Muscle of leg (tissue), 11 donors: ENCODE data around the gene IREB2. TPM values are rescaled to one million over a fixed set of nuclear protein-coding genes. Genes with fewer than 3 reads are reported as not detected.

Experiments
- DNase-seq: peaks from one replicate; pipeline ENCODE4 v3.0.0; 2013
- H3K27ac ChIP-seq: one replicate; pipeline ENCODE4 v1.5.1; 2013; ENCODE audit warnings: mild to moderate bottlenecking, low read length, control low read depth
- H3K27me3 ChIP-seq: one replicate; pipeline ENCODE4 v1.6.1; 2013; ENCODE audit warnings: low read length; ENCODE audit not compliant: control insufficient read depth, insufficient read depth
- H3K36me3 ChIP-seq: one replicate; pipeline ENCODE4 v1.6.1; 2013; ENCODE audit warnings: low read length; ENCODE audit not compliant: control insufficient read depth, insufficient read depth
- H3K4me1 ChIP-seq: one replicate; pipeline ENCODE4 v1.6.1; 2013; ENCODE audit warnings: low read length; ENCODE audit not compliant: control insufficient read depth, insufficient read depth
- H3K4me3 ChIP-seq: one replicate; pipeline ENCODE4 v1.5.1; 2013; ENCODE audit warnings: low read length, control low read depth
- H3K9me3 ChIP-seq: replicated peaks from 2 replicates; pipeline ENCODE4 v1.6.1; 2013; ENCODE audit warnings: low read depth, low read length; ENCODE audit not compliant: control insufficient read depth
- WGBS: methylation state at CpG from one replicate; pipeline ENCODE4 v1.1.5; 2013; ENCODE audit warnings: missing lambda C conversion rate; ENCODE audit not compliant: insufficient coverage; 5-methylcytosine and 5-hydroxymethylcytosine counted together
- polyA plus RNA-seq, 8 donors: library from polyadenylated mRNA; unstranded; fragments of 120-200 nt; gene quantifications; one replicate each; pipeline versions ENCODE4 v1.2.1 to v1.2.3, GENCODE V29; 2013; ENCODE audit warnings: inconsistent platforms in 1 of 8, low replicate concordance in 1 of 8; ENCODE audit not compliant: insufficient read length in 8 of 8, insufficient read depth in 1 of 8
- total RNA-seq: library from RNA; stranded (reverse); fragments of 120-200 nt; gene quantifications from one replicate; pipeline ENCODE4 v1.2.4, GENCODE V29; 2013

The IREB2 gene
- total and polyA plus RNA-seq, 9 donors, result 28.4 to 44.0 (median 37.7) TPM

- Histone ChIP-seq H3K27me3 (no peaks in the 10 kb centered on the region), H3K27ac (no peak overlapping the region), H3K4me3 (no peak overlapping the region), H3K4me1 (no peaks in the 10 kb centered on the region), H3K36me3 (peaks cover 39% of the 10 kb centered on the region), H3K9me3 (no peaks in the 10 kb centered on the region)
- no peak for DNase-seq
- WGBS, result no CpG with 5 or more reads among the region's 3 CpGs
Measured at GRCh38 chr15:78446551-78446950, 8.5 kb downstream of the IREB2 start.

DNA sequence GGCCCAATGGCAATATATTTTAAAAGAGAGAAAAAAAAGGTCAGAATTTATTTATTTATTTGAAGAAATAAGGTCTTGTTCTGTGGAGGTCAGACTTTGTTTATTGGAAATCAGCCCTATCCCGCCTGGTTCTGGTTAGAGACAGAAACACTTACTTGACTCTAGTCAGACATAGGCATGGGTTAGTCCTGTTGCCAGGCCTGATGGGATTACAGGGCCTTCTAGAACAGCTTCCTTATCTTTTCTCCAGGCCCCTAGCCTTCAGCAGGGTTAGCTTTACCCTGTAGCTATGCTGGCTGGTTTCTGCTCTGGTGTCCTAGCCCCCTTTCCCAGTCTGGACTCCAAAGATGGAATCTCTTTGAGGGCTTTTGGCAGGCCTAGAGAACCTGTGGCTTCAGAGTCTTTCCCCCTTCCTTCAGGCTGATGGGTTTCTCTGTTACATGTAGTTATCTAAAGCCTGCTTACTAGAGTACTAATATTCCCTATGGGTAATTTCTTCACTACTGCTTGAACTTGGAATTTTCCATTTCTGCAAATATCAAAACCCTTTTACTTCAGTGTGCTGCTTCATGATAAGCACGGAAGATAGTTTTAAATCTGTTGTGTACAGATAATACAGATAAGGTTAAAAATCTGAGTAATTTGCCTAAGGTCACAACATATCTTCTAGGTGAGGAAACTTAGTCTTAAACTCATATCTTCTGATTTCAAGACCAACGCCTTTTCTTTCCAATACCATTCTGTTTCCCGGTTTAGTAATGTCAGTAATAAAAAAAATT is 10.6 kb downstream of the IREB2 start:
- 83% methylated on average over 1 of the region's 4 CpGs for WGBS
- Histone ChIP-seq H3K4me3 (no peak overlapping the region), H3K4me1 (no peaks in the 10 kb centered on the region), H3K36me3 (peaks cover 33% of the 10 kb centered on the region), H3K27me3 (no peaks in the 10 kb centered on the region), H3K27ac (no peak overlapping the region), H3K9me3 (no peaks in the 10 kb centered on the region)
- no peak for DNase-seq

DNA sequence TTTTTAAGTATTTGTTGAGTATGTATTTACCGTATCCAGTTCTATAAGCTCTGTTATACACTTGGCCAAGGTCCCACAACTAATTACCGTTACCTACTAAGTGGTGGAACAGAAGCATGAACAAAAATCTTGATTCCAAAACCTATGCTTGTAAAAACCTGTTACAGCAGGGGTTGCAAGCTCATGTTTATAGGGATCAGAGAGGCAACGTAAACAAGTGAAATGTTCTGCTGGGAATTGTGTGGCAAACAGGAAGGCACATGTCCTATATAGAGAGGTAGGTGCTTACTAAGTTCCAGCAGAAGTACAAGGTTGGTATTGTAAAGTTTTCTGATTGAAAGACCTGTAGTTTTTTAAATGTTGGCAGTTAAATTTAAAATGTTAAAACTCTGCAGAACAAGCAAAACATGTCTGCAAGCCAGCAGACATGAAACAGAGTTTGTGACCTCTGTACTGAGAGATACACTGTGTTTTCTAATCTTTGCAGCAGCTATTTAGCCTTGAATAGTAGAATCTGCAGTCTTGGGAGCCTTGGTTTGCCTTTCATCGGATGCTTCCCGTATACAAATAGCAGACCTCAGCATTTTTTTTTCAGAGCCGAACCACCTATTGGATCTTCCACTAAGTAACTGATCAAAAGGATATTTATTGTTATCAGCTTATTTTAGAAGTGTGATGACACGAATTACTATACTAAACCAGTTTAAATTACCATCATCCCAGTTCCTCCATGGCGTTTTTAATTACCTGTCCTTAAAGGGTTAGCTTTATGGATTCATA is 11.4 kb downstream of the IREB2 start:
- 80% methylated on average over 1 of the region's 8 CpGs for WGBS
- Histone ChIP-seq H3K27ac (no peak overlapping the region), H3K4me3 (no peak overlapping the region), H3K4me1 (no peaks in the 10 kb centered on the region), H3K9me3 (no peaks in the 10 kb centered on the region), H3K27me3 (no peaks in the 10 kb centered on the region), H3K36me3 (peaks cover 29% of the 10 kb centered on the region)
- no peak for DNase-seq

DNA sequence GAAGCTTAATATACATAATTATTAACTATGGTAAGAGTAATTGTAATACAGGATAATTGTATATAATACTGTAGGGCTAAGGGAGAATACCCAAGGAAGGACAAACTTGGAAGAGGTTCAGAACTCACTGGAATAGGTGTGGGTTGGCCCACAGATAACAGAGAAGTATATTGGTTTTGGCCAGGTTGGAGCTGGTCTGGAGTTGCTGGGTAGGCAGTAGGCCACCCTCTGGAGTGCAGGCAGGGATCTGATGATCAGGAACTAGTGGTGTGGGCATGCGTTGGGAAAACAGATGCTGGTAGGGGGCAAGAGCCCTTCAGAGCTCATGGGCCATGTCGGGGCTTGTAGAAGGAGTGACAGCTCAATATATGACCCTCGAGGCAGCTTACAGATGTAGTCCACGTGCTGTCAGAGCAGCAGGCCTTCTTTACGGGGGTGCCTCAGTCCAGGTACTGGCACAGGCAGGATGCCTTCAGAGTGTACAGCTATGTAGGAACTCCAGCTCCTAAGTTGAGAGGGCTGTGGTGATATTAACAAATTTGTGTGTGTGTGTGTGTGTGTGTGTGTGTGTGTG is 12.4 kb downstream of the IREB2 start:
- Histone ChIP-seq H3K27ac (no peak overlapping the region), H3K27me3 (no peaks in the 10 kb centered on the region), H3K4me3 (no peak overlapping the region), H3K4me1 (peaks cover 4% of the 10 kb centered on the region), H3K36me3 (peaks cover 24% of the 10 kb centered on the region), H3K9me3 (no peaks in the 10 kb centered on the region)
- DNase-seq, result no peak
- WGBS, result 72% methylated on average over 5 of the region's 5 CpGs

DNA sequence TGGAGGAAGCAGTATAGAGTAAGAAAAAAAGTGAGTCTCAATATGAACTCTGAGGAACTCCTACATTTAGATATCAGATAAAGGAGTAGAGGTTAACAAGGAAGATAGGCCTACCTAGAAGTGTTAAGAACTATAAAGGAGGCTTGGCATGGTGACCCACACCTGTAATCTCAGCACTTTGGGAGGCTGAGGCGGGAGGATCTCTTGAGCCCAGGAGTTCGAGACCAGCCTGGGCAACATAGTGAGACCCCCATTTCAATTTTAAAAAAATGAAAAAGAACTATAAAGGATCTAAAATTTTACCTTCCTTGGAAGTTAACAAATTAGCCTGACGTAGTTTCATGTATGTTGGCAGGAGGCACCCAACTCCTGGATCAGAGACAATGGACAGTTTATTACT is 14.5 kb downstream of the IREB2 start:
- no peak for DNase-seq
- H3K4me3 ChIP-seq, result no peak overlapping the region
- WGBS, result no CpG with 5 or more reads among the region's 3 CpGs
- H3K36me3 ChIP-seq, result peaks cover 10% of the 10 kb centered on the region
- H3K27ac ChIP-seq, result no peak overlapping the region
- no peaks in the 10 kb centered on the region for H3K27me3 ChIP-seq
- H3K9me3 ChIP-seq, result no peaks in the 10 kb centered on the region
- H3K4me1 ChIP-seq, result peaks cover 7% of the 10 kb centered on the region

DNA sequence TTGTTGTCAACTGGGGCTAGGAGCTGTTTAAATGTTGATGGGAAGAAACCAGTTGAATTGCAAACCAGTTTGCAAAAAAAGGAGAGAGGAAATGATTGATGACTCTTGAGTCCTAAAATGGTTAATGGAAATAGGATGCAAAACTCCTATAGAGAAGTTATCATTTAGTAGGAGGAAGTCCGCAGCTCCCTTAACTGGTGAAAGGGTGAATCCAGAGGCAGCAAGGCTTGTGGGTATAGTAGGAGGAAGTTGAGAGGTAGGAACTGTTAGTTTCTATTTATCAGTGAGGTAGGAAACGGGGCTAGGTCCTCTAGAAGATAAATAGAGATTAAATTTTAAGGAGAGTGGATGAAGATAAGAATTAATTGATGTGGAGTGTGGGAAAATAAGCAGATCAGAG is 15.4 kb downstream of the IREB2 start:
- H3K27me3 ChIP-seq, result no peaks in the 10 kb centered on the region
- no peak overlapping the region for H3K27ac ChIP-seq
- peaks cover 2% of the 10 kb centered on the region for H3K36me3 ChIP-seq
- peak; percentile 17 for DNase-seq
- no peaks in the 10 kb centered on the region for H3K9me3 ChIP-seq
- WGBS, result 80% methylated on average over 2 of the region's 2 CpGs
- no peak overlapping the region for H3K4me3 ChIP-seq
- H3K4me1 ChIP-seq, result peaks cover 7% of the 10 kb centered on the region

- DNase-seq, result peak; percentile 33
- Histone ChIP-seq H3K9me3 (no peaks in the 10 kb centered on the region), H3K4me1 (peaks cover 7% of the 10 kb centered on the region), H3K27ac (no peak overlapping the region), H3K4me3 (no peak overlapping the region), H3K27me3 (no peaks in the 10 kb centered on the region), H3K36me3 (peaks cover 3% of the 10 kb centered on the region)
- 93% methylated on average over 5 of the region's 5 CpGs for WGBS
Measured at GRCh38 chr15:78454992-78455391, 17.0 kb downstream of the IREB2 start.

GRCh38 chr15:78455749-78456148 is 17.7 kb downstream of the IREB2 start:
- no peaks in the 10 kb centered on the region for H3K9me3 ChIP-seq
- peaks cover 7% of the 10 kb centered on the region for H3K4me1 ChIP-seq
- no peaks in the 10 kb centered on the region for H3K27me3 ChIP-seq
- H3K36me3 ChIP-seq, result peaks cover 3% of the 10 kb centered on the region
- WGBS, result 0% methylated on average over 1 of the region's 3 CpGs
- H3K4me3 ChIP-seq, result no peak overlapping the region
- no peak overlapping the region for H3K27ac ChIP-seq
- peak; percentile 91 for DNase-seq

- Histone ChIP-seq H3K9me3 (no peaks in the 10 kb centered on the region), H3K36me3 (peaks cover 3% of the 10 kb centered on the region), H3K4me1 (peaks cover 7% of the 10 kb centered on the region), H3K27ac (no peak overlapping the region), H3K4me3 (no peak overlapping the region), H3K27me3 (no peaks in the 10 kb centered on the region)
- 94% methylated on average over 4 of the region's 7 CpGs for WGBS
- DNase-seq, result no peak
Measured at GRCh38 chr15:78456426-78456825, 18.4 kb downstream of the IREB2 start.

DNA sequence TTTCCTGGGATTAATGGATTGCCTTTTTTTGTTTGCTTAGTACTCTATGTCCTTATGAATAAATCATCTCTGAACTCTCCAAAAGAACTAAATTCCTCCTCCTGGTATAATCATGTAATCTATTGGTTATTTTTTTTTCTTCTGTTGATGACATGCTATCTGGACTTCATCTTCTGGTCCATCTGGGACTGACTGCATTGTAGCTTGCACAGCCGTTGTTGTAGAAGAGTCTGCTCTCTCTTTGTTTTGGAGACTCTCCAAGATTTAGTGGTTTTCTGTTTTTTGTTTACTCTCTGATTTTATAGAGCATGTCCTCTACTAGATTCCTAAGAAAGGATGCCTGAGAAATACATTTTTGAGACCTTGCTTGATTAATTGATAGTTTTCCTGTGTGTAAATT is 19.1 kb downstream of the IREB2 start:
- no peak overlapping the region for H3K4me3 ChIP-seq
- peaks cover 3% of the 10 kb centered on the region for H3K36me3 ChIP-seq
- no peaks in the 10 kb centered on the region for H3K9me3 ChIP-seq
- no peaks in the 10 kb centered on the region for H3K27me3 ChIP-seq
- peak; percentile 75 for DNase-seq
- no peak overlapping the region for H3K27ac ChIP-seq
- WGBS, result no CpG with 5 or more reads among the region's 1 CpG
- H3K4me1 ChIP-seq, result peaks cover 7% of the 10 kb centered on the region
